CD4-positive, alpha-beta T cell treated with Interleukin-4 for 4 hours (primary cell): ENCODE measurements around the gene PPARD.
"Not testable (repeated sequence)": the region's sequence is repeated elsewhere in the genome, so short reads cannot be mapped to it uniquely, and the experiment has no call there.

ENCODE experiments used
- DNase-seq: peaks from one replicate; pipeline ENCODE4 v3.0.0-alpha.2; 2020

PPARD gene

DNA sequence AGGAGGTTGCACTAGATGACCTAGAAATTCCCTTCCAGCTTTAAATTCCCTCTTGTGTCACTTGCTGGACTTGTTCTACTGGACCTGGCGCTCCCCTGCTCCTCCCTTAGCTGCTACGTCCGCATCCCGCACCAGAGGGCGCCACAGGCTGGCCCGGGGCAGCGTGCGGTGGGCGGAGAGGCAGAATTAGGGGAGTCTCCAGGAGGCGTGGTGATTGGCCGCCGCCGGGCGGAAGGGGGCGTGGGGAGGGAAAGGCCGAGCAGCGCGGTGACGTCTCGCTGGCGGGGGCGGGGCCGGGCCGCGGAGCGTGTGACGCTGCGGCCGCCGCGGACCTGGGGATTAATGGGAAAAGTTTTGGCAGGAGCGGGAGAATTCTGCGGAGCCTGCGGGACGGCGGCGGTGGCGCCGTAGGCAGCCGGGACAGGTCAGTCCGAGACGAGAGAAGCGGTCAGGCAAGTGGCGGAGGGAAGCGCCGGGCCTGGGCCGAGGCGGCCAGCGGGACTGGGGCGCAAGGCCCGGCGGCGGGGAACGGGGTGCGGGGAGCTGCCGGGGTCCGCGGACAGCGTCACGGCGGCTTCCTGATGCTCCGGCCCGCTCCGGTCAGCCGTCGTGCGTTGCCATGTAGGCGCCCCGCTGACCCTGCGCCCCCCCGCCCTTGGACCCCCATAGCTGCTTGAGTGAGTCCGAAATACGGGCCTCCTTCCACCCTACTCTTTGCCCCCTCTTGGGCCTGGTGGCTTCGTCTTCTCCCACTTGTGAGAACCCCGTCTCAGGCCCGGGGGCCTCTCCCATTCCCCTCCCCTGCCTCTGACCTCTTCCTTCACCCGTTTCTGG lies at the start of gene PPARD:
PPARD (plus strand) TSS at position 301 of the 834 bp plus-strand sequence. CDS start 68,530 bp downstream, outside the sequence.
- peak; percentile 93 for DNase-seq

DNA sequence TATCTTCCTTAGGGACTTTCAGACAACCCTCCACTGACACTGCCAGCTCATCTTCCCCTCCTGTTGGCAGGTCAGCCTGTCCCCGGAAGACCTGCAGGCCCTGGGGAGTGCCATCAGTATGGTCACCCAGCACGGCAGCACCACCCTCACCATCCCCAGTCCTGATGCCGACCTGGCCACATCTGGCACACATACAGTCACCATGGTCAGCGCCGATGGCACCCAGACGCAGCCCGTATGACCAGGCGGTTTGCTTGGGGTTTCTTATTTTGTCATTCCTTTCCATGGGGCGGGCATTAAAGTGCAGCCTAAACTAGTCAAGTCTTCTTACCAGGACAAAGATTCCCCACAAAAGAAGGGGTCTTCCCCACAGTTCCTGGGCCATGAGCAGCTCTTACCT lies 48.7 kb upstream of the PPARD start:
- DNase-seq = no peak

DNA sequence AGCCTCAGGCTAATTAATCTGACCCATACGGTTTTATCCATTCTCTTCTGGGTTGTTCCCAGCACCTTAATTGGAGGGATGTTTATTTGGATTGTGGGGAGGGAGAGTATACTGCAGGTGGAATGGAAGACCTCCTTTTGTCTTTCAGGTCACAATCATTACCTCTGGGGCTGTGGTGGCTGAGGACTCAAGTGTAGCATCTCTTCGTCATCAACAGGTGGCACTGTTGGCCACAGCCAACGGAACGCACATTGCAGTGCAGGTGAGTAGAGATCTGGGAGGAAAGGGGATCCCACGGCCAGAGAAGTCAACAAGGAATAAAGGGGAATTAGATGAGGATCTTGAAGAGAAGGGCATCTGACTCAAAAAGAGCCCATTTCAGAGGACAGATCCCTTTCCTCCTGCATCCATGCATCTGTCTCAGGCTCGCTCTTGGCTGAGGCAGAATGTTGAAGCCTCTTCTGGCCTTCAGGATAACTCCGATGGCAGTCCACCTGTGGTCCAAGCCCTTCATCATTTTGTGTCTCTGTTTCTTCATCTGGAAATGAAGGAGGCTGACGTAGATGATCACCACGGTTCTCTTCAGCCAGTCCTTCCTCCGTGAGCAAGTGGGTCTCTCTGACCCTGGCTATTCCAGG lies 47.9 kb upstream of the PPARD start:
- DNase-seq = peak; percentile 58

DNA sequence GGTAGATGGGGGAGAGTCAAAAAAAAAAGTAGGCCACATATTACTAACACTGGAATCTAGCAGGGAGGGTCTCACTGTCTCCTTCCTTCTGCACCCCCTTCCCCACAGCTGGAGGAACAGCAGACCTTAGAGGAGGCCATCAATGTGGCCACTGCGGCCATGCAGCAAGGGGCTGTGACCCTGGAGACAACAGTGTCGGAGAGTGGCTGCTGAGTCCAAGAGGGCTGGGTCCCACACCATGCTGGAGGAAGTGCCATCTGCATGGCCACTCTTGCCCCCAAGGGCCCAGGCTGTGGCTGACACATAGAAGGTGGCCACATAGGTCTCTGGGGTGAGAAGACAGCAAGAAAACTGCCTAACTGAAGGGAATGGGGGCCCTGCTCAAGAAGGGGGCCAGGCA lies 47.3 kb upstream of the PPARD start:
- no peak for DNase-seq

DNA sequence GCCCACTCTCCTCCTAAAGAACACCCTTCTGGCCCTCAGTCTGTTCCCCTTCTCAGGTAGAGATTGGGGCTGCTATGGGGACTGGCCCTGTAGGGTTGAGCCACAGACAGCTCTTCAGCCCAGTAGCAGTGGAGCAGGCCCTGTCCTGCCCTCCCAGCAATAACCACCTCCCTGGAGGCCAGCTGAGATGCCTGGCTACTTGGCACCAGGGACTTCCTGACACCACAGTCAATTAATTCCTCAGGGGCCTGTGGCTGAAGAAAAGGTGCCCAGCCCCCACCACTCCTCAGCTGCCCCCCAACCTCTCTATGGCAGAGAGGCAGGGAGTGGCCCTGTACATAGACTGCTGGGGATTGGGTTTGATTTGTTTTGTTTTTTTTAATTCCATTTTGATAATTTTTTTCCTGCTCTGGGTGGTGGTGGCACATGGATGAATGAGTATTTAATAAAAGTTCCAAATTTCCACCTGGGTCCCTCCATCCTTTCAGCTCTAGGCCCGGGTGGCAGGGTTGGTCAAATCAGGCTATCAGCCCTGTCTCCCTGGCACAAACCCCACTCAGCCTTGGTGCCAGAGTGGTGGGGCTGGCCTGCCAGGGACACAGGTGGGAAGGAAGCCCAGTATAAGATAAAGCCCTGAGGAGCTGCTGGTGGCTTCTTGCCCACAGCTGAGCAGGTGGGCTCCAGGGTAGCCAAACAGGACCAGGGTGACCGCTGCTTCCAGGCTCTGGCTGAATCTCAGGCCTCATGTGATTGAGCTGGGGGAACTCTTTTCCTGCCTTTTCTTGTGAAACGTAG lies 46.6 kb upstream of the PPARD start:
- DNase-seq = no peak

DNA sequence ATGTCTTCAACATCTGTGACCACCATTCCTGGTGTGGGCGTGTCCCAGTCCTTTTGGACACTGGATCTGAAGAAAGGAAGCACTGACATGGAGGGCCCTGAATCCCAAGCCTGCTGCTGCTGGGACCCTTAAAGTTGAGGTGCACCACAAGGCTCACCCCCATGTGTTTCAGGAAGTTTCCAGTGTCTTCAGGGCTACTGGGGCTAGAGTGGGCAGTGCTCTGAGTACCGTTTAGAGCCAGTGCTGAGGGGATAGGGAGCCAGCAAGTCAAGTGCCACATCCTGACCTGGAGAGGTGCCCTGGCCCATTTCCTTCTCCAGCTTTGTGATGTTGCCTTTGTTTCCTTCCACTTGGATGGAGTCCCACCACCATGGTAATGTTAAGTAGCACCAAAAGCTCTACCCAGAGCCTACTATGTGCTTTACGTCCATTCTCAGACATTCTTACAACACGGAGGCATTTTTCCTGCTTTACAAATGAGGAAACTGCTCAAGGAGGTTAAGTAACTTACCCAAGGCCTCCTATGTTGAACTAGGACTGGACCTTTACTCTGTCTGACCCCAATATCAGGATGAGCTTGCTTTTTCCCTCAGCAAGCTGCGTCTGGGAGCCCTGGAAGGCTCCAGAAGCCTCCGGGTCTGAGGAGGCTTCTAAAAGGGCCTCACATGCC lies 45.3 kb upstream of the PPARD start:
- DNase-seq = no peak

DNA sequence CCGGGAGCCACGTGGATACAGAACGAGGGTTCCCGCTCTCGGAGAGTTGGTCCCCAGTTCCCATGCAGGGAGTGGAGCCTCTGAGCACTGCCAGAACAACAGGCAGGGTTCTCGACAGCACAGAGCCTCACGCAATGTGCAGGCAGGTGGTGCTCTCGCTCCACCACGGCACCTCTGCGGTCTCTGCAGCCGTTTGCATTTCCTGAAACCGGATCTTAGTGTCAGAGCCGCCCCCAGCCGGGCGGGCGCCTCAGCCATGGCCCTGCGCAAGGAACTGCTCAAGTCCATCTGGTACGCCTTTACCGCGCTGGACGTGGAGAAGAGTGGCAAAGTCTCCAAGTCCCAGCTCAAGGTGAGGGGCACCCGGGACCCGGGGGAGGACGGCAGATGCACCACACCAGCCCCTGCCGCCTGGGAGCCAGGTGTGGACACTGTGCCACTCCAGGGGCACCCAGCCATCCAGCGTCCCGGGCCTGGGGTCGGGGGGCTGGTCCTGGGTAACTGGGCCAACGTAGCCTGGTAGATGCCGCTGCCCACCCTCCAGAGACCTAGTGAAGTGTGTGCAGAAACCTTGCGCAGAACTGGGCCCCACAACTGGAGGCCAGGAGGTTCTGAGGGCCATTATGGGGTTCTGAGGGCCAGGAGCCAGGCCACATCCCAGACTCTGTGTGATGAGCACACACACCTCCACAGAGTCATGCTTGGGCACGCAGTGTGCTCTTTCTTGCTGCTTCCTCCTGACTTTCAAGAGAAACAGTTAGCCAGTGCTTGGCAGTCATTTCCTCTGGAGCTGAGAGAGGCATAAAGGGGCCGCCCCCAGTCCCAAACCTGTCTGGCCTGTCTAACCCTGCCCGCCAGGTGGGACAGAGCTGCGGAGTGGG lies 44.5 kb upstream of the PPARD start, which contains the start of gene DEF6:
DEF6 (plus strand) TSS at position 218 of the 881 bp plus-strand sequence; CDS start at position 257, 39 bp downstream.
- DNase-seq = peak; percentile 90

DNA sequence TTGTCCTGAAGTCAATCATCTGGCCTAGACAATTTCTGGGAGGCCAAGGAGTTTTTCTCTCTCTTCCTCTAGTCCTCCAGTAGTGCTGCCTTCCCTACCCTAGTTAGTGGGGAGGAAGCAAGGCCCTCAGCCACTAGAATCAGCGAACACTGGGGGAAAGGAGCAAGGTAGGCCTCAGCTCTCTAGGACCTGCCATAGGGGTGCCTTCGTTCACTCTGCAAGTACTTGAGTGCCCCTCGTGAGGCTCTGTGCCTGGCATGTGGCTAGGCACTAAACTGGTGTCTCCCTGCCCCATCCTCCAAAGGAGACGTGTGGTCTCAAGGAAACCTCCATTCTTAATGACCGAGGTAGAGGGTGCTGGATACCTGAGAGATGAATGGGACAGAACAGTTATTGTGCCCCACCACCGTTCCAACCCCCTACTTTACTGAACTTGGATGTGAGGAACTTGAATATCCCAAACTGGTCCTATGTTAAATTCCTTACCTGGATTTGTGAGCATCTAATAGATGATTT lies 43.7 kb upstream of the PPARD start:
- peak; percentile 27 for DNase-seq

DNA sequence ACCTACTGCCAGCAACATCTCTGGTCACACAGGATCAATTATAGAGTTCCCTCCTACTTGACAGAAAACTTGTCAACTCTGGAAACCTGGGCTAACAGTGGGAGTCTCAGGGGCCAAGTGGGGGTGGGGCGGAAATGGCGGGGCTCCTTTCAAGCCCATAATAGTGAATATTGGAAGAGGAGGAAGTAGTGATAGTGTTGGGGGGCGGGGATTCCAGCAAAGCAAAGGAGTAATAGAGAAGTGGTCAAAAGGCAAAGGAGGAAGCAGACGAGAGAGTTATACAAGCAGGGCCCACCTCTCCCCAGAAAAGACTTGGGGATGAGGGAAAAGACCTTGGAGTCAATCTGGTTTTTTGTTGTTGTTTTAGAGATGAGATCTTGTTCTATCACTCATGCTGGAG lies 42.7 kb upstream of the PPARD start:
- DNase-seq = peak; percentile 47

DNA sequence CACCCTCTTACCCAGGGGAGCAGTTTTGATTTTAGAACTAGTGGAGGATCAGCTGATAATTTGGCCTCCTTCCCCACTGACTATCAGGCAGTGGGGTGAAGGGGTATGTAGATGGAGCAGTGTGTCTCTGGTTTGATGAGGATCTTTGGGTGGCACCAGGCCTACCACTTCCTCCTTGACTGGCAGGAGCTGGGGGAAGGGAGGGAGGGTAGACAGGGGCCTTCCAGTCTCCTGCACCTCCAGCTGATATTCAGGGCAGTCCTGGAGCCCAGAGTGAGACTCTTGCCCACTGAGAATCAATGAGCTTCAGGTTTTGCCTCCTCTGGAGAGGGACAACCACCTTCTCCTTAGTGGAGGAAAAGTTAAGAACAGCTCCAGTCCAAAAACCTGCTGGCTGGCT lies 41.5 kb upstream of the PPARD start:
- peak; percentile 76 for DNase-seq

DNA sequence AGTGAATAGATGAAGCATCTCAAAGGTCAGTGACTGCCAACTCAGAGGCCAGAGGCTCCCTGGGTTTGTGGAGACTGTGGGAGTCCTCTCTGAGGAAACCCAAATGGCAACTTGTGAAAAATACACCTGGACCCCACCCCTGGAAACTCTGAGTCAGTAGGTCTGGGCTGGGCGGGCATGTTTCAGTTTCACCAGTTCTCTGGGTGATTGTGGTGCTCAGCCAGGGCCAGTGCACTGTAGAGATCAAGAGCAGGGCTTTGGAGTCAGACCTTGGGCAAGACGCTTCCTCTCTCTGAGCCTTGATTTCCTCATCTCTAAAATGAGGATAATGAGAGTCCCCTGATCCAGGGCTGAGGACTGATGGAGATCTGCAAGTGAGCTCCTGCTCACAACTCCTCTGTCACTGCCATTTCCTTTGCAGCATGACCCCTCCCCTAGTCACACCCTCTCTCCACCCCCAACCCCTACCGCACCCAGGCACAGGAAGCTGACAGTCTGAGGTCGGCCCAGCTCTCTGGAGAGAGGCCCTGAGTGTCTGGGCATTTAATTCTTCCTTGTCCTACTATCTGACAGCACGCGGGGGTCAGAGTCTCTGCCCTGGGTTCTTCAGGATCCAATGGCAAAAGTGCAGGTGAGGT lies 39.6 kb upstream of the PPARD start:
- peak; percentile 93 for DNase-seq

DNA sequence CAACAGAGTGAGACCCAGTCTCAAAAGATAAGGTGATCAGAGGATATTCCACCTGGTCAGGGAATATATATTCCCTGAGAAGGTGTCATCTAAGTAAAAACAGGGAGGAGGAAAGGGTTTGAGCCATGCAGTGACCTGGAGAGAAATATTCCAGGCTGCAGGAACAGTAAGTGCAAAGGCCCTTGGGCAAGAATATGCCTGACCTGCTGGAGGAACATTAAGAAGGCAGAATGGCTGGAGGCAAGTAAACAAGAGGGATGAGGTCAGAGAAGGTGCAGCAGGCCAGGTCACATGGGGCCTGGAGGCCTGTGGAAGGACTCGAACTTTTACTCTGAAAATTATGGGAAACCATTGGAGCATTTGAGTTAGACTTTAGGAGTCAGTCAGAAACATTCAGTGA lies 38.1 kb upstream of the PPARD start:
- no peak for DNase-seq

DNA sequence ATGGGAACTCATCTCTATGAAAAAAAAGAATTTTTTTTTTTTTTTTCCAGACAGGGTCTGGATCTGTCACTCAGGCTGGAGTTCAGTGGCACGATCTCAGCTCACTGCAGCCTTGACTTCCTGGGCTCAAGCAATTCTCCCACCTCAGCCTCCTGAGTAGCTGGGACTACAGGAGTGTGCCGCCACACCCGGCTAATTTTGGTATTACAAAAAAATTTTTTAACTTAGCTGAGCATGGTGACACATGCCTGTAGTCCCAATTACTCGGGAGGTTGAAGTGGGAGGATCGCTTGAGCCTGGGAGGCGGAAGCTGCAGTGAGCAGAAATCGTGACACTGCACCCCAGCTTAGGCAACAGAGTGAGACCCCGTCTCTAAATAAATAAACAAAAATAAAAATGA lies 37.2 kb upstream of the PPARD start:
- DNase-seq = peak; percentile 44

DNA sequence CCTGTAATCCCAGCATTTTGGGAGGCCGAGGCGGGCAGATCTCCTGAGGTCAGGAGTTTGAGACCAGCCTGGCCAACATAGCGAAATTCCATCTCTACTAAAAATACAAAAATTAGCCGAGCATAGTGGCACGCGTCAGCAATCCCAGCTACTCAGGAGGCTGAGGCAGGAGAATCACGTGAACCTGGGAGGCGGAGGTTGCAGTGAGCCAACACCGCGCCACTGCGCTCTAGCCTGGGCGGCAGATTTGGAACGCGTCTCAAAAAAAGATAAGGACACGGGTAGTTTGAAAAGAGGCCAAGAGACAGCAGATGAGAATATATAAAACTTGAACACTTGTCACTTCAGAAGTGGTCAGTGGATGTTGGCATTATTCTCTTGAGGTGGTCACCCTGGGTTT lies 35.2 kb upstream of the PPARD start:
- not testable (repeated sequence) for DNase-seq

DNA sequence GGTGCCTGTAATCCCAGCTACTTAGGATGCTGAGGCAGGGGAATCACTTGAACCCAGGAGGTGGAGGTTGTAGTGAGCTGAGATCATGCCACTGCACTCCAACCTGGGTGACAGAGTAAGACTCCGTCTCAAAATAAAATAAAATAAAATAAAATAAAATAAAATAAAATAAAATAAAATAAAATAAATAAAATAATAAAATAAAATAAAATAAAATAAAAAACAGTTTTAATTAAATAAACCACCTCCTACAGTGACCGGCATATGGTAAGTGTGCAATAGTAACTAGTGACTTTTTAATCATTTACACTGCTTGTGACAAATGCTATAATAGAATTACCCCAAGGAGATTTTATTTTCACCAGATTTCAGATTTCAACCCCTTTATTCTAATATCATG lies 33.8 kb upstream of the PPARD start:
- DNase-seq = not testable (repeated sequence)

DNA sequence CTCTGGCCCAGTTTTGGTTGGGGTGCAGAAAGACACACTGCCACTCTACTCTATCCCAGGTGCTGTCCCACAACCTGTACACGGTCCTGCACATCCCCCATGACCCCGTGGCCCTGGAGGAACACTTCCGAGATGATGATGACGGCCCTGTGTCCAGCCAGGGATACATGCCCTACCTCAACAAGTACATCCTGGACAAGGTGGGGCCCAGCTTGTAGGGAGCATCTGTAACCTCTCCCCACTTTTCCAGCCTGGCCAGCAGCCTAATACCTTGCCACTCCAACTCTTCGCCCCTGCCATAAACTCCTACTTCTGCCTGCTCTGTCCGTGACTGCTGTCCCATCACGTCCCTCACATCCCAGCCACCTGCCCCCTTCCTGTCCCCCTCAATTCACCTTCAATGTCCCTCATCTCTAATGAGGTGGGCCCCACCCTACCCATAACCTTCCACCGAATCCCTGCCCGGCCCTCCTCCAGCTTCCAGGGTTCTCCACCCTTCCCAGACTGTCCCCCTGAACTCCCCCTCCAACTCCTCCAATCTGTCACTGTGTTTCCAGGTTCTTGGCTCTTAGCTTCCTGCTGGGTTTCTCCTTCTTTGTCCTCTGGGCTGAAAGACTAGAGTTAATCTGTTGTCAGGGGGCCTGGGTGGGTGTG lies 32.6 kb upstream of the PPARD start:
- no peak for DNase-seq

DNA sequence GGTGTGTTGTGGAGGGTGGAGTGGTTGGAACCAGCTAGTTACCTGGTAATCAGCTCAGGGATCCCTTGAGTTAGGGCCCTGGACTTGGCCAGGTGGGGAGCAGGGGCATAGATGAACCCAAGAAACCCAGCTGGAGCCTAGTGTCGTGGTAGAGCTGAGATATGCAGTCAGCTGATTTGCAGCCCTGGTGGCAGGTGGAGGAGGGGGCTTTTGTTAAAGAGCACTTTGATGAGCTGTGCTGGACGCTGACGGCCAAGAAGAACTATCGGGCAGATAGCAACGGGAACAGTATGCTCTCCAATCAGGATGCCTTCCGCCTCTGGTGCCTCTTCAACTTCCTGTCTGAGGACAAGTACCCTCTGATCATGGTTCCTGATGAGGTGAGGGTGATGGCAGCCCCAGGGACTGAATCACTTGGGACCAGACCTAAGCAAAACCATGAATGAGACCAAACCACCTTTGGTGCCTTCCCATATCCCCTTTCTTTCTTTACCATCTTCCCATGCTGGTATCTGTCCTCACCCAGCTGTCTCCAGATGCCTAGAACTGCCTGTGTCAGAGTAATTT lies 32.0 kb upstream of the PPARD start:
- DNase-seq = no peak

DNA sequence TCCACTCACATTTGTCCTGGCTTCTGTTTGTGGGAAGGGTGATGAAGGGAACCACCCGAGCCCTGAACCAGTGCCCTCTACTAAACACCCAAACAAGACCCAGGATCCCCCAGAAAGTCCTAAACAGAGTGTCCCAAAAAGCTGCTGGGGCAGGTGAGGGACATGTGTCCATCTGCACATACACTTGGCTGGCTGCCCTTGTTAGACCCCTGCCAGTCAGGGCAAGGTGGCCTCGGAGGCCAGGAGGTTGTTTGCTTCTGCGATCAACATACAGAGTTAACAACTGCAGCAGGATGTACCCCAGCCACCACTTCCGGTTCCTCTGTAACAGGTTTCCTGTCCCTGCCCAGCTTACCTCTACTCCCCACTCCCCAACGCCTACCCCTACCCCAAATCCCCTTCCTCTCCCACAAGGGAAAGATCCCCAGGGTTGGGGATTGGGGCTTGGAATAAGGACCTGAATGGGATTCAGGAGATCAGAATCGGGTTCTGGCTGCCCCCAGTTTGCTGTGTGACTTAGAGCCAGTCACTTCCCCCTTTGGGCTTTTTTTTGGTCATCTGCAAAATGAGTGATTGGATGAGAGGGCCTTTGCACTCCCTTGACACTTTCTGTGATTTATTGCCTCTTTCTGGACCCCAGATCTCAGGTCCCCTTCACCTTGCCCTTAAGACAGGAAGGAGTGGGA lies 30.8 kb upstream of the PPARD start:
- DNase-seq = peak; percentile 75

DNA sequence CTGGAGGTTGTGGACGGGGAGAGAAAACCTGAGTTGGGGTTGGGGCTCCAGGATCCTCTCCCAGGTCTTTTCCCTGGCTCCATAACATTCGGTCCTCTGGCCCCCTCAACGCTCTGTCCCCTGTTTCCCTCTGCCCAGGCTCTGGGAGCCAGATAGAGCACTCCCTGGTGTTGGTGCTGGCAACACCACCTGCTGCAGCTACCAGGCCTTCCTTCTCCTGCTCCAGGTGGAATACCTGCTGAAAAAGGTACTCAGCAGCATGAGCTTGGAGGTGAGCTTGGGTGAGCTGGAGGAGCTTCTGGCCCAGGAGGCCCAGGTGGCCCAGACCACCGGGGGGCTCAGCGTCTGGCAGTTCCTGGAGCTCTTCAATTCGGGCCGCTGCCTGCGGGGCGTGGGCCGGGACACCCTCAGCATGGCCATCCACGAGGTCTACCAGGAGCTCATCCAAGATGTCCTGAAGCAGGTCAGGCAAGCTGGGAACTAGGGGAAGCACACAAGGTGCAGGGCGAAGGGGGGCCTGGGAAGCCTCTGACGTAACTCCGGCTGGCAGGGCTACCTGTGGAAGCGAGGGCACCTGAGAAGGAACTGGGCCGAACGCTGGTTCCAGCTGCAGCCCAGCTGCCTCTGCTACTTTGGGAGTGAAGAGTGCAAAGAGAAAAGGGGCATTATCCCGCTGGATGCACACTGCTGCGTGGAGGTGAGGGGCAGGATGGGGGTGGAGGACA lies 30.1 kb upstream of the PPARD start:
- no peak for DNase-seq
